ENCODE results near the gene OR6C70.

- TF ChIP-seq CTCF (IDR thresholded peaks at IDR 0.05; ENCODE audit: insufficient read depth, low read length) (no peak), POLR2AphosphoS5 (IDR thresholded peaks at IDR 0.05; ENCODE audit: low read depth) (no peak), REST (IDR thresholded peaks at IDR 0.05; ENCODE audit: insufficient replicate concordance, low read depth) (no peak), SPI1 (IDR thresholded peaks at IDR 0.05; ENCODE audit: borderline replicate concordance, low read depth) (no peak), GABPA (IDR thresholded peaks at IDR 0.05; ENCODE audit: low read depth) (no peak)
These were observed 647 bp downstream of the OR6C70 start for GRCh38 chr12:55469291-55469690.

Measured in HL-60 (cell line).